HL-60/S4 (cell line): ENCODE data around the gene TLL2.

Experiments used
- in situ Hi-C: fragments of 300-500 bp; cut with MboI; formaldehyde crosslinking; loops from 2 replicates; pipeline ENCODE4 v1.14.3; 2022; ENCODE audit warnings: low sequenced_read_pairs

Gene TLL2

DNA sequence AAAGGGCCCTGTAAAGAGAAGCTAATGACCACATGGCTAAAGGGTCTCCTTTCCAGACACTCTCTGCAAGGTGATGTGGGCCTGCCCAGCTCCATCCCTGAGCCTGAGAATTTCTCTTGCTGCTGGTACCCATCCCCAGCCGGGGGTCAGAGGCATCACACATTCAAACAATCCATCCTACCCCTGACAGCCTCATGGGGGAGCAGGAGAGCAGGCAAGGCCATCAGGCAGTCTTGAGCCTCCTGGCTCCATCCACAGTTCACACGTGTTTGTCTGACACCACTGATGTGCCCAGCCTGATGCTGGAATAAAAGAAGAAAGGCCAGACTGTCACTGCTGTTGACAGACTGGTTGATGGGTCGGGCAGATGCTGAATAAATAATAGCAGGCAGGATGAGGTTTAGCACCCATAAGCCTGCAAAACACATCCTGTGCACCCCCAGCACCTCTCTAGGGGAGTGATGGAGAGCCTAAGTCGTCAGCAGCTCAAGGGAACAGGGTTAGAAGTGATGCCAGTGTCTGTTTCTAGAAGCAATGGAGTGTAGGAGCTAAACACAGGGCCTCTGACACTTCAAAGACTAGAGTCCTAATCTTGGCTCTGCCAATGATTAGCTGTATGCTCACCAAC lies 43.5 kb downstream of the TLL2 start:
- in situ Hi-C loops: no loop called here

DNA sequence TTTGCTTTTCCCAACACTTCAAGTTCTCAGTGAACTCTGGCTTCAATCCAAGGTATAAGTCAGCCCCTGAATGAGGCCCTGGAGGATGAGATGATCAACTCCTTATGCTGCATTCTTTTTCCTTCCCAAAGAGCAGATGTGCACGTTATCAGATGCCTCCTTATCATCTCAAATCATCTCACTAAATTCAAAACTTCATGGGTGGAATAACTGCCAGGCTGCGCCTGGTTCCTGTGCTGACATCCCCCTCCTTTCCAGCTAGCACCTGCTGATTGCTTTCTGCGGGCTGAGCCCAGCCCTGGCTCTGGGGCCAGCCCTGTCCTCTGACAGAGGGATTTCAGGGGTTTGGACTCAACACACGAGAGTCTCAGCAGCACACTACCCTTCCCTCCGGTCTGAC lies 44.9 kb downstream of the TLL2 start:
- in situ Hi-C loops: no loop called here

GRCh38 chr10:96465599-96465998 lies 48.1 kb downstream of the TLL2 start:
- in situ Hi-C loops: no loop called here

DNA sequence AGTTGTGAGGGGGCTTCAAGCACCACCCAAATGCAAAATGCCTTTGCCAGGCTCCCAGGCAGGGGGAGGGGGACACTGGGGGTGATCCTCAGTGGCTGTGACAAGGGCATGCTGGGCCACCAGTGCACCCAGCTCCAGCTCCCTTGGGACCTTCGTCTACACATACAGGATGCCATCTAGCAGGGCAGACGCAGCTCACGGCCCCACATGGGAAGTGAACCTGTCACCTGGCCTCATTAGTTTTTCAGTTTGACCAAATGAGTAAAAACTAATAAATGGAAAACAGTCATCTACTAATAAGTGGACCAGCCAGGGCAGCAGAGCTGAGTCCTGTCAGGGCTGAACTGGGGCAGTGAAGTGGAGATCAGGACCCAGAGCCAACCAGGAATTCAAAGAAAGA lies 50.2 kb downstream of the TLL2 start:
- in situ Hi-C loops: no loop called here

DNA sequence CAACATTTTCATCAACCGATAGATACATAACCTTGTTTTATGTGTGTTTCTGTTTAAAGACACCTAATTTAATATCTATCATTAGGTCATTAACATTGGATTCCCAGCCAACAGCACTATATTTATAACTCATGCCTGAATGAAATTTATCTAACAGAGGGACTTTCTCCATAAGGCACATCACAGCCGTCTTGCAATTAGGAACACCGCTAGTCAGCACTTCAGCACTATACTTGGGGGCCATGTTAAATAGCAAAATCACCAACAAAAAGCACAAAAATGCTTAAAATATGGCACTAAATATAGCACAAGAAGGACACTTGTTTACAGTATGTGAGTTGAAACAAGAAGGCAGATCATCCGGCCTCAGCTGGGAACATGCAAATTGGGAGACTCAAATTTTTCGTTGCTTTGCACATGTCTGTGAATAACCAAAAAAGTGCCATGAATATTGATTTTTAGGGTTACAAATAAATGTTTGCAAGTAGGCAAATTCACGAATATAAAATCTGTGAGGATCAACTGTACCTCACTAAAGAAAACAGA lies 51.0 kb downstream of the TLL2 start:
- in situ Hi-C loops: no loop called here

- in situ Hi-C loops: no loop called here
These were observed 53.4 kb downstream of the TLL2 start for GRCh38 chr10:96460316-96460715.

DNA sequence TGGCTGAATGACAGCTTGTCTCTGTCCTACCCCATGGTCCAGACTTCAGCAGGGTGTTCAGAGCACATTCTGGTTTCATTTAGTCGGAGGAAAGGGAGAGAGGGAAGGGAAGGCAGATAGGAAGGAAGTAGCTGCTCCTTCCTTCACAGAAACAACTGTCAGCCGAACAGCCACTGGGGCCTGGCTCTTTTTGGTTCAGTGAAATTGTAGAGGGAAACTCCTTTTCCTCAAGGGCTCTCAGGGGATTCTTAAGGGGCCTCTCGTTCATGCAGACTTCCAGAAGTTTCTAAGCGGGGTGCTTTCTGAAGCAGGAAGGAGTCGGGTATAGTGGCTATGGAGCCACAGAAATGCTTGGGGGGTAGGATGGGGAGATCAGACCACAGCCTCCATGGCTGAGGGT lies 56.4 kb downstream of the TLL2 start:
- in situ Hi-C loops: no loop called here

DNA sequence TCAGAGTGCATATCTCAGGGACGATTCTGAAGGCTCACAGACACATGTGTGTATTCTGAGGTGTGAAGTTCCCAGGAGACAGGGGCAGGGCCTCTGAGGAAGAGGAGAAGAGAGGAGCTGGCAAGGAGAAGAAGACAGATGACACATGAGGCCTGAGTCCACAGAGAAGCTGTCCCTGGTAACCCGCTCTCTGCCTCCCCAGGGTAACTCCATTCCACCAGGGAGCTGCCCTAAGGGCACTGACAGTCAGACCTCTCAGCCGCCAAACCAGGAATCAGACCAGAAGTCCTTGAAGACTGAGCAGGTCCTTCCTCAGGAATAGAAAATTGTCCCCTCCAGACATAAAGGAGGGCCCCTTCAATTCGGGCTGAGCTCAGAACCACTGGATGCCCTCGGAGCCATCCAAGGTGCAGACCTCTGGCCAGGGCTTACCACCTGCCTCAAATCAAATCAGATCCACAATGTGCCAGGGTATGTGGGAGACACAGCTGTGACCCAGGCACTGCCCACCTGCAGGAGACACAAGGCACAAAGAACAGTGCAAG lies 57.4 kb downstream of the TLL2 start:
- in situ Hi-C loops: no loop called here

GRCh38 chr10:96453856-96454583 lies 59.7 kb downstream of the TLL2 start:
- in situ Hi-C loops: no loop called here

GRCh38 chr10:96452494-96453153 lies 61.1 kb downstream of the TLL2 start:
- in situ Hi-C loops: no loop called here

DNA sequence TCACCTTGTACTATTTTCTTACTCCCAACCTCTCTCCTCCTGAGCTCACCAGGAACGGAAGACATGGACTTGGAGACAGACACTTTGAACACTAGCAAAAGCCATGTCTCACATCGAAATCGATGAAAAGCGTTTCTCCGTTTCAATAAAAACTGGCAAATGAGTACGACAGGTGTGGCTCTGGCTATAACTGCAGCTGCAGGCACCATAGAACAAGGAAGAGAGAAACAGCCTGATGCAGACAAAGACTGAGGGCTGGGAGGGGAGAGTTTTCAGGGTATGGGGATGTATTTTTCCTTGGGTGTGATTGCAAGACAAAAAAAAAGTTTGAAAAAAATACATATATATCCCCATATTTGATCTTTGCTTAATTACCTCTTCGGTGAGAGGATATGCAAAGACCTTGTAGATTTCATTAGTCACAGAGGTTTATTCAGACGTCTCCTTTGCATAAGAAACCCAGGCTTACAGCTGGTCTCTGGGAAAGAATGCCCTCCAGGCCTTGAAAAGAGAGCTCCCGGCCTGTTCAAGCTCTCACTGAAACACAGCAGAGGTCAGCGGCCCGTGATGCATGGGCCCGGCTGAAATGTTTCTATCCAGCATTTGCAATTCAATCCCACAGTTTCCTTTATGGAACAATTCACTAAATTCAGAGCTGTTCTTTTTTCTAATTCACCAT lies 63.1 kb downstream of the TLL2 start:
- in situ Hi-C loops: no loop called here

DNA sequence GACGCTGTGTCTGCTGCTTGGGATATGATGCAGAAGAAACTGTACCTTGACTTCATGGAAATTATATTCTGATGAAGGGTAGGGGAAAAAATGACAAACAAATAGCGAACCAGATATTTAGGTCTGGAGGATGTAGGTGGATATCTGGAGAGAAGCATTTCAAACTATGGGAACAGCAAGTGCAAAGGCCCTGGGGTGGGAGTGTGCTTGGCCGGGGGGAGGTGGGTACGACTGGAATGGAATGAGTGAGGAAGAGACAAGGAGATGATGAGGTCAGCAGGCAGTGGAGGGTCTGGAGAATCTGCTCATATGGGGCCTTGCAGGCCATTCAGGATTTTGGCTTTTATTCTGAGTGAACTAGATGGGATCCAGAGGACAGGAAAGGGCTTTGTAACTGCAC lies 65.2 kb downstream of the TLL2 start:
- in situ Hi-C loops: no loop called here

- in situ Hi-C loops: no loop called here
These were observed 65.7 kb downstream of the TLL2 start for GRCh38 chr10:96448021-96448457.

DNA sequence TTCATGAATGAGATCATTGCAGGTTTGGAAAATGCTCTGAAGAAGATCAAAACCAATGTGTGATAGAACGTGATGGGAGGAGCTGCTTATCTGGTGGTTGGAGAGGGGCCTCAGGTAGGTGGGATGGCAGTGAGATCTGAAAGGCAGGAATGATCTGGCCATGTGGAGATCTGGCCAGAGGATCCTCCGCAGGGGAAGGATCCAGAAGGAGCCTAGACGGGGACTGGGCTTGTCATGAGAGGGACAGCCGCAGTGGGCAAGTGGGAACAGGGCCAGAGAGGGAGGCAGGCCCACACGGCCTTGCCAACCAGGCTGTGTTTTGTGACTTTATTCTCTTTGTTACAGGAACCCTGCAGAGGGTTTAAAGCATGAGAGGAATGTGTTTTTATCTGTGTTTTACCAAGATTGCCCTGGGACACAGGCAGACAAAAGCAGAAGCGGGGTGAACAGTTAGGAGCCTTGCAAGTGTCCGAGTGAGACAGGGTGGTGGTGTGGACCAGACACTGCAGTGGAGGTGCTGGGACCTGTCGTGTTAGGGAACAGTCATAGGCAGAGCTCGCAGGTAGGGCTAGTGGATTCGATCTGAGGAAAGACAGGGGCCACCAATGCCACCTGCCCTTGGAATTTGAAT lies 66.6 kb downstream of the TLL2 start:
- in situ Hi-C loops: no loop called here

DNA sequence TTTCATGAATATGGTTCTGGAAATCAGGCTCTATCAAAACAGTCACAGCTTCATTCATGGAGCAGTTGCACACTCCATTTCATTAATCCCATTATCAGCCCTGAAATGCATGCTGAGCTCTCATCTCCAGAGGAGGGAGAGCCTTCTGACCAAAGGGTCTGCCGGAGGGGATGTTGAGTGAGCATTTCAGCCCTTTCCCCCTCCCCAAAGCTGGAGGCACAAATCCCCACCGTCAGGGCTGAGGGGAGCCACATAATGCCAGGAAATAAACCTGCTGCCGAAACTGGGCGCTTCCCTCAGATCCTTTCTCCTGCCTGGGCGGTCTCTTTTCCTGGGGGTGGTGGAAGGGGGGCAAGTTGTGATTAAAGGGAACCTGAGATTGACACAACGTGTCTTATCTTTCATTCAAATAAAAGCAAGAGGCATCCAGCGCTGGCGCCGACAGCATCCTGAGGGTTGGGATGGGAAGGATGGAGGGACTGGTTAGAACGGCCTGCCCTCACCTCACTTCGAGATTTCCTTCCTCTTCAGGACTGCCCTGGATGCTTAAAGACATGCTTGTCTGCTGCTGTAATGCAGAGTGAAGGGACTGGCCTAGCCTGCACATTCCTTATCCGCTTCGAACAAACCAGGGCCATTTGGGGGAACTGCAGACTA lies 71.6 kb downstream of the TLL2 start:
- in situ Hi-C loops: no loop called here

GRCh38 chr10:96441322-96441885 lies 72.3 kb downstream of the TLL2 start:
- in situ Hi-C loops: no loop called here

DNA sequence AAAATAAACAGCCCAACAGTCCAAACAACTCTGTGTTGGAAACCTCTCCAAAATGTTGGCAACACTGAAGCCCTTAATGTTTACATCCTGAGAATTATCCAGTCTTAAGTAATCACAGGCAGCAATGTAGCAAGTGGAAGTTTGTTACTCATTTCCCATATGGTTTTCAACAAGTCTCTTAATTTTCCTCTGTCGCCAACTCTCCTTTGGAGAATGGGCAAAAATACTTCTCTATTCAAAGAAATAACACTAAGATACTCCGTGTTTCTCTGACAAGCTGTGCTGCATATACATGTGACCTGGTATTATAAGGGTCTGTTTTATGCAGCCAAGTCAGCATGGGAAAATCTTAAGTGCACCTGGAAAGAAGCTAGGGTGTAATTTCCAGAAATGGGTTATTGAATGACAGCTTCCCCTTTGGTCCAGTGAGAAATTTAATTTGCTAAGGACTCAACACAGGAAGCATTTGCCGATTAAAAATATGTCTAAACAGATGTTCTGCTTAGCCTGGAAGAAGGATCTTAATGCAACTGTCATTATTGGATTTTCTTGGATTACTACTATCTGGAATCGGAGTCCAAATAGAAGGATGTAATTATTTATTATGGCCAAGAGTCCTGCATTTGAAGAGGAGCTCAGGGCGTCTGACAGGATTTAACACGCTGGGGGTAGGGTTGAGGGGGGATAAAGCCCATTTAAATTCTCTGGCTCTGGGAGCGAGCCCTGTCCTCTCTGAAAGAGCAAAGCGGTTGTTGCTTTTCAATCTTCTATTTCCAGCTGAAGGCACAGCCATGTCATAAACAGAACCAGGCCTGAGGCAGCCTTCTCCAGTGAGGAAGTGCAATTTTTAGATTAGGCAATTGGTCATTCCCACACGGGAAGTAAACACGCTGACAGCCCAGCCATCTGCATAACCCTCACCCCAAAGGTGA lies 73.1 kb downstream of the TLL2 start:
- in situ Hi-C loops: no loop called here

- in situ Hi-C loops: no loop called here
These were observed 74.0 kb downstream of the TLL2 start for GRCh38 chr10:96439725-96440124.

DNA sequence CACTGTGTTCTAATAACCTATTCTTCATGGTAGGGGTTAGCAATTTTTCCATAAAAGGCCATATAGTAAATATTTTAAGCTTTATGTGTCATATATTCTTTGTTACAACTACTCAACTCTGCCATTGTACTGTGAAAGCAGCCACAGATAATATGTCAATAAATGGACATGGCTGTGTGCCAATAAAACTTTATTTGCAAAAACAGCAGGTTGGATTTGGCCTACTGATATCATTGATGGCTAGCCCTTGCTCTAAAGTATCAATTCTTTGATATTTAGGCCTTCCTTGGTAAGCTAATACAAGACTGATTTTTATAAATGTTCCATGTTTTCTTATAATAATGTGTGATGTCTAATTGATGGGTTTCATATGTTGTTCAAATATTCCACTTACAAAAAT lies 77.7 kb downstream of the TLL2 start:
- in situ Hi-C loops: no loop called here
